GM10266 (cell line): ENCODE measurements around the gene CC2D2A.

Experiments used
- DNase-seq: peaks from one replicate; pipeline ENCODE4 v3.0.0; 2012; ENCODE audit errors: extremely low spot score
- CTCF ChIP-seq: IDR thresholded peaks from 2 replicates; pipeline ENCODE4 v1.5.1; 2012; ENCODE audit warnings: mild to moderate bottlenecking, low read depth; ENCODE audit not compliant: control insufficient read depth, insufficient read depth; ENCODE audit errors: missing control alignments

Gene CC2D2A

GRCh38 chr4:15451181-15451865, 18.4 kb upstream of the CC2D2A start:
- DNase-seq, result no peak
- TF ChIP-seq CTCF, result no peak

DNA sequence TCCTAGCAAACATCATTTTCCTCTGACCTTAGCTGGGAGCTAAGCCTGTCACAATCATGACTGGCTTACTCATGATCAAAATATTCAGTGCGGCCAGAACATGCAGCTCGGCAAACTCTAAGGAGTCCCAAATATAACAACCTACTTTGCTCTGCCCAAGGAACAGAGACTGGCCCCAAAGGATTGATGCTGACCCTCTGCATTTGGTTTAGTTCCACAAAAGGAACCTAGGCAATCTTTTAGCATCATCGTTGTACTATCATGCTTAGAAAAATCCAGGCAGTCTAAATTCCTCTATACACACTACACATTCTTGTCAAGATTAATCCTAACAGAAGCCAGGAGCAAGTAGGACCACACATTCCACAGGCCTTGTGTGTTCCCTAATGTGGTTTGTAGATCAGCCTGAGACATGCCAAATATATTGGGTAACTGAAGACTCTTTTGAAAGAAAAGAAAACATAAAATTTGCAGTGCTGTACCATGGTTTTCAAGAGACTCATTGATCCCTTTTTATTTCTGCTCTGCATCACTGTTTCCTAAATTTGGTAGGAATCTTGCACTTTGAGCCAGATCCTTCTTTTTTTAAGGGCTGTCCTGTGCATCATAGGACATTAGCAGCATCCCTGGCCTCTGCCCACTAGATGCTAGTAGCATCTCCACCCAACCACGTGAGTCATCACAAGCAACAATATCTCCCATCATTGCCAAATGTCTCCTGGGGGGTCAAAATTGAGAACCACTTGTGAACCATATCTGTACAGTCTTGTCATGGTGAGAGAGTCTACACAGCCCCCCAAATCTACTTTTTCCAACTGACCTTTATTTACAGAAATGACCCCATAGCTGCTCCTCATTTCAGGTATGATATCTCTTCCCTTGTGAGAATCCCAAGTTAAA, 17.6 kb upstream of the CC2D2A start:
- no peak for TF ChIP-seq CTCF
- no peak for DNase-seq

- TF ChIP-seq CTCF, result no peak
- DNase-seq, result no peak
These were observed 14.4 kb upstream of the CC2D2A start for GRCh38 chr4:15455290-15455689.

DNA sequence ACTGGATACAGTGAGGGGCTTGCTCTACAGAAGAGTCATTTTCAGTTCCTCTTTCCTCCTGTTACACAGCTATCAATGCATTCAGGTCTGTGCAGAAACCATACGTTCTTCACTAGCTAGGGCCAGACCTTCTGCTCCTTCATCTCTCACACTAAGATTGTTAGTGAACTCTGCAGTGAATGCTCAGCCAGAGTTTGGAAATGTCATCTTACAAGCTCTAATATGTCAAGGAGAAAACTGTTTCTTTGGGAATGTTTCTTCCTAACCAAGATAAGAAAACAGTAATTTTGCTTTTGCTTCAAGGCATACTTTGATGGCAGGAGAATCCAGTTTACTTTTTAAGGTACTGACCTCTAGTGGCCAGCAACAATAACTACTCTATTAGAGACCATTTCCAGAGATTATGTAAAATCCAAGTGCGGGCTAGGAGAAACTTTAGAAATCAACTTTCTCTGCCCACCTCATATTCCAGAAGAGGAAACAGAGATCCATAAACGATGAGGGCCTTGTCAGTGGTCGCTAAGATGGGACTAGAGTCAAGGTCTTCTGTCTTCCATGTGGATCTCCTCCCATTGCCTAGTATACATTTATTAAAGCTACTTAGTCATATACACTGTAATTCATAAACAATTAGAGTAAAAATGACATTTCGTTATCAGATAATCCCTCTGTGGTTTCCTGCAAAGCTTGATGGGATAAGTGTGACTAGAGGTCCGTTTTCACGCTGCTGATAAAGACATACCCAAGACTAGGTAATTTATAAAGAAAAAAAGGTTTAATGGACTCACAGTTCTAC, 12.1 kb upstream of the CC2D2A start:
- TF ChIP-seq CTCF, result peak; percentile 71
- peak; percentile 29 for DNase-seq

- no peak for TF ChIP-seq CTCF
These were observed 11.1 kb upstream of the CC2D2A start for GRCh38 chr4:15458616-15459015.

GRCh38 chr4:15459706-15460105, 10.0 kb upstream of the CC2D2A start:
- TF ChIP-seq CTCF, result no peak
- no peak for DNase-seq

More at GRCh38 chr4:15458616-15459015, 11.1 kb upstream of the CC2D2A start:
- DNase-seq, result no peak
